Esophagus squamous epithelium (tissue), 5 donors: ENCODE measurements around the gene THBS4. TPM values are rescaled to one million over a fixed set of nuclear protein-coding genes. Genes with fewer than 3 reads are reported as not detected.

Experiments
- DNase-seq: peaks from one replicate; lab custom pipeline; 2025; lab: John Stamatoyannopoulos, UW
- H3K27ac ChIP-seq, 4 donors: fragments of 200-600 bp; sonication (generic); one replicate each; pipeline ENCODE4 v1.5.1; 2016 to 2019; ENCODE audit warnings: mild to moderate bottlenecking in 1 of 4
- H3K27me3 ChIP-seq, 4 donors: fragments of 200-600 bp; sonication (generic); 1 replicate in 3 of 4; 2 replicates in 1 of 4; pipeline versions ENCODE4 v1.5.1 to v1.6.0; 2017 to 2021; ENCODE audit warnings: antibody characterized with exemption in 1 of 4
- H3K36me3 ChIP-seq, 3 donors: fragments of 200-600 bp; sonication (generic); one replicate each; pipeline ENCODE4 v1.5.1; 2016 to 2019
- H3K4me1 ChIP-seq, 3 donors: fragments of 200-600 bp; sonication (generic); one replicate each; pipeline ENCODE4 v1.5.1; 2017 to 2019
- H3K4me3 ChIP-seq, 4 donors: fragments of 200-600 bp; sonication (generic); 1 replicate in 3 of 4; 2 replicates in 1 of 4; pipeline ENCODE4 v1.5.1; 2016 to 2019; ENCODE audit warnings: mild to moderate bottlenecking in 2 of 4, moderate library complexity in 1 of 4
- H3K9me3 ChIP-seq, 3 donors: fragments of 200-600 bp; sonication (generic); one replicate each; pipeline ENCODE4 v1.5.1; 2016 to 2019
- CTCF ChIP-seq, 6 experiments: fragments of 450-650 bp in 4 of 6; fragments of 200-600 bp in 2 of 6; sonication (generic) in 2 of 6; IDR thresholded peaks; one replicate each; pipeline ENCODE4 v1.5.1; 2016 to 2019; ENCODE audit warnings: antibody characterized with exemption in 6 of 6, mild to moderate bottlenecking in 4 of 6, moderate library complexity in 4 of 6
- POLR2A ChIP-seq, 4 donors: fragments of 450-650 bp; IDR thresholded peaks; one replicate each; pipeline ENCODE4 v1.6.1; 2017; ENCODE audit warnings: antibody characterized with exemption in 4 of 4, mild to moderate bottlenecking in 4 of 4, moderate library complexity in 3 of 4
- WGBS, 2 donors: methylation state at CpG; one replicate each; pipeline ENCODE4 v1.1.5; 2018; 5-methylcytosine and 5-hydroxymethylcytosine counted together
- intact Hi-C: fragments of 100-400 bp; cut with DNase I; formaldehyde crosslinking; loops from one replicate; pipeline ENCODE4 v1.15.0; 2022
- total RNA-seq, 4 donors: library from RNA; depleted of rRNA; stranded (reverse); fragments of >200 nt; gene quantifications; one replicate each; pipeline ENCODE4 v1.1.0, GENCODE V29; 2016
- donor health status: DM: yes; HTN: yes; CAD: no.

THBS4 gene
- total RNA-seq, 4 donors from 2014 or later = 0.44 to 4.7 (median 1.7) TPM

- no peaks in the 10 kb centered on the region for H3K9me3 ChIP-seq
- TF ChIP-seq CTCF (IDR thresholded peaks at IDR 0.05) (no peak), POLR2A (IDR thresholded peaks at IDR 0.05) (no peak)
- no peak for DNase-seq
- intact Hi-C loops = no loop called here
- no peak overlapping the region for H3K4me3 ChIP-seq
- peaks cover 0 to 8% (median 0%) of the 10 kb centered on the region in 3 donors for H3K4me1 ChIP-seq
- WGBS, 2 donors = 52 to 56% methylated on average over 5 of the region's 5 CpGs
- H3K36me3 ChIP-seq = no peaks in the 10 kb centered on the region
- H3K27me3 ChIP-seq = no peaks in the 10 kb centered on the region
- H3K27ac ChIP-seq = no peak overlapping the region
Measured at GRCh38 chr5:80054682-80055081, 19.5 kb downstream of the THBS4 start.

- Histone ChIP-seq H3K4me1 (peaks cover 0 to 8% (median 0%) of the 10 kb centered on the region in 3 donors), H3K27ac (no peak overlapping the region), H3K36me3 (no peaks in the 10 kb centered on the region), H3K9me3 (no peaks in the 10 kb centered on the region), H3K27me3 (no peaks in the 10 kb centered on the region), H3K4me3 (no peak overlapping the region)
- no peak for DNase-seq
- WGBS, 2 donors = 43 to 52% methylated on average over 6 of the region's 11 CpGs
- intact Hi-C loops = no loop called here
- TF ChIP-seq POLR2A (IDR thresholded peaks at IDR 0.05) (no peak), CTCF (IDR thresholded peaks at IDR 0.05) (no peak)
Measured at GRCh38 chr5:80055491-80056170, 20.5 kb downstream of the THBS4 start.

DNA sequence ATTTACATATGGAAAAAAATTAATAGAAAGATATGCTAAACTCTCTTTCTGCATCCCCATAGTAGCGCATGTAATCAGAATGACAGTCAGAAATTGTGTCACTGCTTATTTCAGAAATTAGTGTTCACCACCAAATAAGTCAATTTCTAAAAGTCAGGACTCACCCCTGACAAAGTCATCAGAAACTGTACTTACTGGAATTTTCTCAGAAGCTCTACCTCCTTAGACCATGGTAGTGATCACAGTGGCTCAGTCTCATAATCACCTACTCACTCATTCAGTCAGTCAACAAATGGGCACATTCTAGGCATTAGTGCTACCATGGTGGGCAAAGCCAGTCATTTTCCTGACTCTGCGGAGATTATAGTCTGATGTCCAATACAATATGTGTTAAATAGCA, 22.0 kb downstream of the THBS4 start:
- TF ChIP-seq POLR2A (IDR thresholded peaks at IDR 0.05) = no peak
- no peak for TF ChIP-seq CTCF (IDR thresholded peaks at IDR 0.05)
- Histone ChIP-seq H3K4me3 (no peak overlapping the region), H3K4me1 (peaks cover 0 to 8% (median 0%) of the 10 kb centered on the region in 3 donors), H3K27ac (no peak overlapping the region), H3K36me3 (no peaks in the 10 kb centered on the region), H3K27me3 (no peaks in the 10 kb centered on the region), H3K9me3 (no peaks in the 10 kb centered on the region)
- DNase-seq = no peak
- 86 to 96% methylated on average over 2 of the region's 2 CpGs for WGBS, 2 donors
- intact Hi-C loops = no loop called here

DNA sequence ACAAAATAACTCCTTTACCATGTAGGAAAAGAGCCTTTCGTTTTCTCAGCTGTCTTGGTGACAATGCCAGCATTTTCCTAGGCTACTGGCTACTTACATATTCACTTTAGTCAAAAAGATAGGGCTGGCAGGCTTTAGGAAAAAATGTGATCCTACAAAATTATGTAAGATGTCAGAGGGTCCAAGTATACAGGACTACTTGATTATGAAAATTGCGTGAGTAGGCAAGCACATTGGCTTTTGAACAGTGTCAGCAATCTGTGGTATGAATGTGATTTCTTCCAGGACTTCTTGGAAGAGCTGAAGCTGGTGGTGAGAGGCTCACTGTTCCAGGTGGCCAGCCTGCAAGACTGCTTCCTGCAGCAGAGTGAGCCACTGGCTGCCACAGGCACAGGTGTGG, 22.8 kb downstream of the THBS4 start:
- intact Hi-C loops = no loop called here
- no peak for TF ChIP-seq CTCF (IDR thresholded peaks at IDR 0.05)
- TF ChIP-seq POLR2A (IDR thresholded peaks at IDR 0.05) = no peak
- H3K36me3 ChIP-seq = no peaks in the 10 kb centered on the region
- no peaks in the 10 kb centered on the region for H3K27me3 ChIP-seq
- WGBS, 2 donors = 66 to 82% methylated on average over 2 of the region's 2 CpGs
- H3K27ac ChIP-seq = no peak overlapping the region
- H3K4me3 ChIP-seq = no peak overlapping the region
- H3K9me3 ChIP-seq = no peaks in the 10 kb centered on the region
- DNase-seq = no peak
- peaks cover 0 to 8% (median 0%) of the 10 kb centered on the region in 3 donors for H3K4me1 ChIP-seq

GRCh38 chr5:80059354-80059980, 24.3 kb downstream of the THBS4 start:
- TF ChIP-seq POLR2A (IDR thresholded peaks at IDR 0.05) = no peak
- no peak for TF ChIP-seq CTCF (IDR thresholded peaks at IDR 0.05)
- intact Hi-C loops = no loop called here
- H3K9me3 ChIP-seq = no peaks in the 10 kb centered on the region
- H3K4me3 ChIP-seq = no peak overlapping the region
- WGBS, 2 donors = 92 to 95% methylated on average over 14 to 16 of the region's 18 CpGs
- H3K27me3 ChIP-seq = no peaks in the 10 kb centered on the region
- DNase-seq = no peak
- peaks cover 0 to 8% (median 0%) of the 10 kb centered on the region in 3 donors for H3K4me1 ChIP-seq
- H3K36me3 ChIP-seq = no peaks in the 10 kb centered on the region
- H3K27ac ChIP-seq = no peak overlapping the region
